HG03175 (cell line): Measurements from ENCODE around the gene CIPC.
A peak's percentile ranks its signal among the peaks of the same experiment; 100 is the strongest.

Experiments
- ATAC-seq: cut with Tn5 transposase; IDR thresholded peaks from one replicate; pipeline ENCODE4 v1.9.1; 2021; ENCODE audit warnings: mild to moderate bottlenecking, moderate library complexity; ENCODE audit not compliant: unreplicated experiment

Gene CIPC

GRCh38 chr14:77124345-77125280, 26.6 kb downstream of the CIPC start:
- no peak for ATAC-seq

- no peak for ATAC-seq
Observed at GRCh38 chr14:77125281-77125801, 27.3 kb downstream of the CIPC start.

- no peak for ATAC-seq
Observed at GRCh38 chr14:77125823-77126325, 27.8 kb downstream of the CIPC start.

- no peak for ATAC-seq
Observed at GRCh38 chr14:77126461-77126990, 28.5 kb downstream of the CIPC start.

GRCh38 chr14:77128414-77128891, 30.4 kb downstream of the CIPC start:
- ATAC-seq: no peak

- ATAC-seq: no peak
Observed at GRCh38 chr14:77130386-77130785, 32.3 kb downstream of the CIPC start.

- no peak for ATAC-seq
Observed at GRCh38 chr14:77131206-77131605, 33.1 kb downstream of the CIPC start.

GRCh38 chr14:77131871-77132486, 33.9 kb downstream of the CIPC start:
- no peak for ATAC-seq

GRCh38 chr14:77133720-77134338, 35.8 kb downstream of the CIPC start:
- peak; percentile 56 for ATAC-seq

GRCh38 chr14:77139022-77139421, 41.0 kb downstream of the CIPC start:
- no peak for ATAC-seq

GRCh38 chr14:77139540-77140358, 41.7 kb downstream of the CIPC start:
- ATAC-seq: no peak

- ATAC-seq: no peak
Observed at GRCh38 chr14:77140359-77141213, 42.5 kb downstream of the CIPC start.

- no peak for ATAC-seq
Observed at GRCh38 chr14:77141214-77142004, 43.4 kb downstream of the CIPC start, which contains the start of gene ZDHHC22. Gene ZDHHC22 (minus strand): TSS chr14:77141791. CDS start chr14:77139738, 2,053 bp downstream.

- no peak for ATAC-seq
Observed at GRCh38 chr14:77142005-77142800, 44.1 kb downstream of the CIPC start.

GRCh38 chr14:77143071-77143470, 45.0 kb downstream of the CIPC start:
- ATAC-seq: no peak

GRCh38 chr14:77144412-77145115, 46.5 kb downstream of the CIPC start:
- no peak for ATAC-seq
